Measurements from ENCODE around the gene PPP1R13L.

The PPP1R13L gene

DNA sequence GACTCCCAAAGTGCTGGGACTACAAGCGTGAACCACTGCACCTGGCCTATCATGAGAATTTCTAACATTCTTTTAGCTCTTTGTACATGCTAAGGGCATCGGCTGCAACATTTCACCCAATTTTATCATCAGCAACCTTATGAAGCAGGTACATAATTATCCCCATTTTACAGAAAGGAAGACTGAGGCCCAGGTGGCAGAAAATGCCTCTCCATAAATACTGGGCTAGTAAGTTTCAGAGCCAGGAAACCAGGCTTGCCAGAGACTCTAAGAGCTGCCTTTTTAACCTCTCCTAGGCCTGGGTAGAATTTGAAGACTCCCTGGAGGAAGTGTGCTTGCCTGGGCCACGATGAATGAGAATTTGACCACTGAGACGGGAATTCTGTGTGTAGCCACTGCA lies 36.7 kb downstream of the PPP1R13L start:
- TF ChIP-seq, protein P1, sequence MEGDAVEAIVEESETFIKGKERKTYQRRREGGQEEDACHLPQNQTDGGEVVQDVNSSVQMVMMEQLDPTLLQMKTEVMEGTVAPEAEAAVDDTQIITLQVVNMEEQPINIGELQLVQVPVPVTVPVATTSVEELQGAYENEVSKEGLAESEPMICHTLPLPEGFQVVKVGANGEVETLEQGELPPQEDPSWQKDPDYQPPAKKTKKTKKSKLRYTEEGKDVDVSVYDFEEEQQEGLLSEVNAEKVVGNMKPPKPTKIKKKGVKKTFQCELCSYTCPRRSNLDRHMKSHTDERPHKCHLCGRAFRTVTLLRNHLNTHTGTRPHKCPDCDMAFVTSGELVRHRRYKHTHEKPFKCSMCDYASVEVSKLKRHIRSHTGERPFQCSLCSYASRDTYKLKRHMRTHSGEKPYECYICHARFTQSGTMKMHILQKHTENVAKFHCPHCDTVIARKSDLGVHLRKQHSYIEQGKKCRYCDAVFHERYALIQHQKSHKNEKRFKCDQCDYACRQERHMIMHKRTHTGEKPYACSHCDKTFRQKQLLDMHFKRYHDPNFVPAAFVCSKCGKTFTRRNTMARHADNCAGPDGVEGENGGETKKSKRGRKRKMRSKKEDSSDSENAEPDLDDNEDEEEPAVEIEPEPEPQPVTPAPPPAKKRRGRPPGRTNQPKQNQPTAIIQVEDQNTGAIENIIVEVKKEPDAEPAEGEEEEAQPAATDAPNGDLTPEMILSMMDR (conservative IDR thresholded peaks at IDR 0.05): no peak
- no peak overlapping the region for H3K27ac ChIP-seq

DNA sequence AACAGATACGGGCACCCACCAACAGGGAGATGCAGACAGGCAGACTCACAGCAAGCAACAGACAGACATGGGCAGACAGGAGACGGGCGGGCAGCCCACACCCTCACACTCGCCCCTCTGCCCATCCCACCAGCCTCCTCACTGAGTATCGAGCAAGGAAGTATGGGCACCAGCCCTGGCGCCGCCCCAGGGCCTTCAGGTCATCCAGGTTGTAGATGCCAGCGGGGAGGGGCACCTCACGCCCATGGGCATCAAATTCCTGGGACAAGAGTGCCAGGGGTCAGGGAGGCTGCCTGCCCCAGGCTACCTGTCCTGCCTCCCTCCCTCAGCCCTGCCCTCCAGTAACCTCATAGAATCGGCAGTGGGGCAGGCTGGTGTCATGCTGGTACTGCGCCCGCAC lies 40.2 kb downstream of the PPP1R13L start:
- TF ChIP-seq, protein P1 (conservative IDR thresholded peaks at IDR 0.05): no peak
- H3K27ac ChIP-seq: no peak overlapping the region

DNA sequence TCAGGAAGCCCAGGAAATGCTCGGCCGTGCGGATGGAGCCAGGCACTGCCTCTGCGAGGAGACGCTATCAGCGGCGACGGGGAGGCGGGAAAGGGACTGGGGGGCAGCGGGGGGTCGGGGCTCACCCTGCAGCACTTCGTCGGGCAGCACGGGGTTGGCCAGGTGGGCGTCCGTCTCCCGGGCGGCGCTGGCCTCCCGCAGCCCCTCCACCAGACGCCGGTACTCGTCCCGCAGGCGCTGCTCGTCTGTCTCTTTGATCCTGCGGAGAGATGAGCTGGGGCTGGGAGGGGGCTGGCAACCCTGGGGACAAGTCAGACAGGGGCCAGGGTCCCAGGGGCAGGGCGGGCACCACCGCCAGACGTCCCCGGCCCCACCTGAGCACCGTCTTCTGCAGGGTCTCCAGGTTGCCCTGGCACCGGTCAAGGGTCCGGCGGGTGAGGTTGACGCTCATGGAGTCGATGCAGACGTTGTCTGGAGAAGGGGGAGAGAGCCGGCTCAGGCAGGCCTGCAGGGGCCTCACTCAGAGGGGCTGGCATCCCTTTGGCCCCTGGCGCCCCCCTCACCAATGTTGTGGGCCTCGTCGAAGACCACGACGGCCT lies 40.9 kb downstream of the PPP1R13L start:
- H3K27ac ChIP-seq: no peak overlapping the region
- TF ChIP-seq, protein P1 (conservative IDR thresholded peaks at IDR 0.05): no peak

DNA sequence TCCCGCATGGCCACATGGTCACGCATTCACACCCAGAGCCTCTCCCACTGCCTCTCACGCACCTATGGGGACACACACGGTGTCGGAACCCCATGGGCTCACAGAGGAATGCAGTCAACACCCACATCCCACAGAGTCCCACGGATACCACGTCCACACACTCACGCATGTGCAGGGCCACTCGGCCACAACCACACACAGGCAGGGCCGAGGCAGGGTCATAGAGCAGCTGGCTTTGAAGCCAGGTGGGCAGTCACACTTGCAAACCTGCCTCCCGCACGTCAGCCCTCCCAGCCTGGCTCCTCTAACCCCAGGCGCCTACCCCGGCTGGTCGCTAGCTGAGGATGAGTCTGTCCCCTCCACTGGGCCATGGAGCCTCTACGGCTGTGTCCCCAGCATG lies 42.6 kb downstream of the PPP1R13L start:
- H3K27ac ChIP-seq: no peak overlapping the region
- TF ChIP-seq, protein P1 (conservative IDR thresholded peaks at IDR 0.05): no peak

DNA sequence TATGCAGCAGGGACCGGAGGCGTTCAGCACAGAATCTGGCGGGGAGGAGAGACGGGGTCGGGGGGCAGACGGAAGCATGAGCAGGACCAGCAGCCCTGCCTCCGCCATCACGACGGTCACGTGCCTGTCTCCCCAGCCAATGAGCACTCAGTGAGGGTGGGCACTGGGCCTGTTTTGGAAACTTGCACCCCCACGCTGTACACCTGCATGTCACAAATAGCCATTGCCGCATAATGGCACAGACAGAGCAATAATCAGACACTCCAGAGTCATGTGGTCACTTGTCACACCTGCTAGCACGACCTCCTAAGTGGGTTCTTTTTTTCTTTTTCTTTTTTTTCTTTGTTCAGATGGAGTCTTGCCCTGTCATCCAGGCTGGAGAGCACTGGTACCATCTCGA lies 43.3 kb downstream of the PPP1R13L start:
- H3K27ac ChIP-seq: no peak overlapping the region
- TF ChIP-seq, protein P1 (conservative IDR thresholded peaks at IDR 0.05): no peak

DNA sequence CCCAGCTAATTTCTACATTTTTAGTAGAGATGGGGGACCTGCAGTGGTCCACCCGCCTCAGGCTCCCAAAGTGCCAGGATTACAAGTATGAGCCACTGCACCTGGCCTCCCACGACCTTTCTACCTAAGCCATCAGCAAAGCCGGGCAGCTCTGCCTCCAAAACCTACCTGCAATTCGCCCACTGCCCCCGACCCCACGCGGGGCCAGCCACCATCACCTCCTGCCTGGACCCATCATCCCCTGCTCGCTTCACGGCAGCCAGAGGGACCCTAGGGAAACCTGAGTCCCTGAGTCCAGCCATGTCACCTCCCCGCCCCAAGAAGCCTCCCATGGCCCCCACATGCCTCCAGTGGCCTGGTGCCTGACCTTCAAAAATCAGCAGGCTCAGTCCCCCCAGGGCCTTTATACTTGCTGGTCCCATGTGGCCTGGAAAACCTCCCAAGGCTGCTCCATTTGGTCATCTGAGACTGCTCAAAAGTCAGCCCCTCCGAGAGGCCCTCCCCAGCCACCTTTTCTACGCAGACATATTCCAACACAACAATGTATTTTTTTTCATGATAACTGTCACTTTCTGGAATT lies 46.6 kb downstream of the PPP1R13L start:
- no peak overlapping the region for H3K27ac ChIP-seq
- TF ChIP-seq, protein P1 (conservative IDR thresholded peaks at IDR 0.05): no peak

DNA sequence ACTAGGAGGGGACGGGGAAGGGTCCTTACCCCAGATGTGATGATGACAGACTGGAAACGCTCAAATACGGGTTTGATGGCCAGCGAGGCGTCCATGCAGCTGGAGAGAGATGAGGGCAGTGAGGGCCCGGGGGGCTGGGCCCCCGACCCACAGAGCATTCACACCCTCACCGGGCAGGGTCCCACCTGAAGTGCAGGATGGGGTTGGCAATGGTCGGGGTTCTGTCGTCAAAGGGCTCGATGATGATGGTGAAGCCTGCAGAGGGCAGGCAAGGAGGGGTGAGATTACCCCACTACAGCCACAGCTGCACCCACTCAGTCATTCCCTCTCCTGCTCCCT lies 47.5 kb downstream of the PPP1R13L start:
- TF ChIP-seq, protein P1 (conservative IDR thresholded peaks at IDR 0.05): no peak
- no peak overlapping the region for H3K27ac ChIP-seq

Data from VCaP (cell line).